IMR-90 (cell line): Measurements from ENCODE around the gene CDC6. TPM values are rescaled to one million over a fixed set of nuclear protein-coding genes. Genes with fewer than 3 reads are reported as not detected.
A peak's percentile ranks its signal among the peaks of the same experiment; 100 is the strongest.

Experiments used
- ATAC-seq: fragments of 200-7000 bp; cut with Tn5 transposase; 2 replicates; pipeline ENCODE4 v1.9.1; 2020; ENCODE audit warnings: low read depth, mild to moderate bottlenecking, moderate library complexity
- BruUV-seq: library from RNA; stranded (reverse); fragments of 400-500 nt; replicated peaks from 2 replicates; lab custom pipeline; 2021; lab: Mats Ljungman, UMichigan
- CTCF ChIA-PET: fragments of 300-600 bp; formaldehyde crosslinking; extraction: SDS; loops from one replicate; lab custom pipeline; 2021; ENCODE audit warnings: antibody characterized with exemption; lab: Yijun Ruan, JAX
- POLR2A ChIA-PET: fragments of 300-600 bp; sonication (Branson Sonifier 250); formaldehyde crosslinking; loops from one replicate; lab custom pipeline; 2022; ENCODE audit warnings: antibody characterized with exemption; ENCODE audit not compliant: unreplicated experiment; lab: Charles Lee
- DNase-seq: peaks from one replicate; pipeline ENCODE4 v3.0.0; 2013
- H2AFZ ChIP-seq: replicated peaks from 2 replicates; pipeline ENCODE3; 2013; ENCODE audit warnings: low read length, mild to moderate bottlenecking; ENCODE audit not compliant: poor library complexity
- H2AK5ac ChIP-seq: 2 replicates; pipeline ENCODE4 v1.6.1; 2013; ENCODE audit warnings: low read depth, low read length, inconsistent platforms
- H2AK9ac ChIP-seq: replicated peaks from 2 replicates; pipeline ENCODE3; 2013; ENCODE audit warnings: mild to moderate bottlenecking, low read depth, low read length, moderate library complexity; ENCODE audit not compliant: poor library complexity
- H2BK120ac ChIP-seq: 2 replicates; pipeline ENCODE4 v1.6.1; 2013; ENCODE audit warnings: low read depth, low read length, inconsistent platforms
- H2BK15ac ChIP-seq: 3 replicates; pipeline ENCODE4 v1.6.1; 2013; ENCODE audit warnings: low read depth, low read length, inconsistent platforms
- H2BK20ac ChIP-seq: 2 replicates; pipeline ENCODE4 v1.6.1; 2013; ENCODE audit warnings: low read depth, mild to moderate bottlenecking, inconsistent platforms, low read length, moderate library complexity
- H2BK5ac ChIP-seq: 2 replicates; pipeline ENCODE4 v1.6.1; 2013; ENCODE audit warnings: mild to moderate bottlenecking, low read depth, low read length, inconsistent platforms; ENCODE audit not compliant: poor library complexity, severe bottlenecking
- H3K14ac ChIP-seq: replicated peaks from 2 replicates; pipeline ENCODE4 v1.6.1; 2013; ENCODE audit warnings: low read depth, low read length, inconsistent platforms
- H3K18ac ChIP-seq: 2 replicates; pipeline ENCODE4 v1.6.1; 2013; ENCODE audit warnings: low read depth, low read length, control low read depth
- H3K23ac ChIP-seq: 2 replicates; pipeline ENCODE4 v1.6.1; 2013; ENCODE audit warnings: low read depth, low read length, inconsistent platforms
- H3K27ac ChIP-seq: 2 replicates; pipeline ENCODE4 v1.5.1; 2013; ENCODE audit warnings: mild to moderate bottlenecking, control low read depth, low read length; ENCODE audit not compliant: insufficient read depth
- H3K27me3 ChIP-seq: 2 replicates; pipeline ENCODE4 v1.6.1; 2013; ENCODE audit warnings: low read length; ENCODE audit not compliant: control insufficient read depth, insufficient read depth
- H3K36me3 ChIP-seq: 2 replicates; pipeline ENCODE4 v1.6.1; 2013; ENCODE audit warnings: low read length, mixed read lengths; ENCODE audit not compliant: control insufficient read depth, insufficient read depth
- H3K4ac ChIP-seq: 2 replicates; pipeline ENCODE4 v1.6.1; 2013; ENCODE audit warnings: low read depth, low read length, inconsistent platforms
- H3K4me1 ChIP-seq: 2 replicates; pipeline ENCODE4 v1.6.1; 2013; ENCODE audit warnings: low read length, mixed read lengths; ENCODE audit not compliant: control insufficient read depth, insufficient read depth
- H3K4me2 ChIP-seq: 2 replicates; pipeline ENCODE4 v1.6.1; 2013; ENCODE audit warnings: low read depth, mild to moderate bottlenecking, control low read depth, low read length, moderate library complexity
- H3K4me3 ChIP-seq: 2 replicates; pipeline ENCODE4 v1.5.1; 2013; ENCODE audit warnings: low read depth, mild to moderate bottlenecking, control low read depth, low read length, moderate library complexity; ENCODE audit not compliant: insufficient read depth
- H3K56ac ChIP-seq: 2 replicates; pipeline ENCODE4 v1.6.1; 2013; ENCODE audit warnings: low read length, inconsistent platforms; ENCODE audit not compliant: insufficient read depth; ENCODE audit errors: extremely low read depth
- H3K79me1 ChIP-seq, 2 experiments: 2 replicates each; pipeline ENCODE4 v1.6.1; 2013; ENCODE audit warnings: low read length in 2 of 2, inconsistent platforms in 1 of 2, low read depth in 1 of 2
- H3K9ac ChIP-seq: 2 replicates; pipeline ENCODE4 v1.6.1; 2013; ENCODE audit warnings: low read depth, low read length, control low read depth
- H3K9me1 ChIP-seq: 2 replicates; pipeline ENCODE4 v1.6.1; 2013; ENCODE audit warnings: low read length, inconsistent platforms; ENCODE audit not compliant: insufficient read depth
- H3K9me3 ChIP-seq: 2 replicates; pipeline ENCODE4 v1.6.1; 2013; ENCODE audit warnings: low read length; ENCODE audit not compliant: control insufficient read depth, insufficient read depth
- H4K20me1 ChIP-seq: 2 replicates; pipeline ENCODE4 v1.6.1; 2013; ENCODE audit warnings: low read length, inconsistent platforms; ENCODE audit not compliant: insufficient read depth
- H4K5ac ChIP-seq: 2 replicates; pipeline ENCODE4 v1.6.1; 2013; ENCODE audit warnings: mild to moderate bottlenecking, low read depth, low read length, control low read depth
- H4K8ac ChIP-seq, 2 experiments: 2 replicates each; pipeline ENCODE4 v1.6.1; 2013; ENCODE audit warnings: low read depth in 2 of 2, low read length in 2 of 2, control low read depth in 1 of 2, inconsistent platforms in 1 of 2
- H4K91ac ChIP-seq: 2 replicates; pipeline ENCODE4 v1.6.1; 2013; ENCODE audit warnings: low read depth, low read length, inconsistent platforms; ENCODE audit not compliant: insufficient read depth
- BHLHE40 ChIP-seq: fragments of 150-350 bp; IDR thresholded peaks from 2 replicates; pipeline ENCODE4 v1.6.1; 2016; ENCODE audit warnings: mild to moderate bottlenecking, low read depth, low read length
- CEBPB ChIP-seq: IDR thresholded peaks from 2 replicates; pipeline ENCODE4 v1.6.1; 2012; ENCODE audit warnings: low read depth, low read length, improper control_type of control experiment
- CTCF ChIP-seq: conservative IDR thresholded peaks from 2 replicates; pipeline ENCODE4 v1.5.1; 2012; ENCODE audit warnings: mild to moderate bottlenecking, low read depth, low read length, improper control_type of control experiment
- FOS ChIP-seq: fragments of 150-350 bp; IDR thresholded peaks from 2 replicates; pipeline ENCODE4 v1.6.1; 2016; ENCODE audit warnings: low read depth, low read length
- MAFK ChIP-seq: IDR thresholded peaks from 2 replicates; pipeline ENCODE4 v1.6.1; 2012; ENCODE audit warnings: low read depth, low read length, improper control_type of control experiment
- MAZ ChIP-seq: IDR thresholded peaks from 2 replicates; pipeline ENCODE4 v1.6.1; 2012; ENCODE audit warnings: low read depth, mild to moderate bottlenecking, low read length, improper control_type of control experiment, moderate library complexity, borderline replicate concordance
- MXI1 ChIP-seq: IDR thresholded peaks from 2 replicates; pipeline ENCODE4 v1.6.1; 2012; ENCODE audit warnings: low read depth, mild to moderate bottlenecking, low read length, moderate library complexity, borderline replicate concordance
- NFE2L2 ChIP-seq: fragments of 150-350 bp; IDR thresholded peaks from 2 replicates; pipeline ENCODE4 v1.6.1; 2016; ENCODE audit warnings: low read depth, mild to moderate bottlenecking, low read length
- POLR2A ChIP-seq: IDR thresholded peaks from 2 replicates; pipeline ENCODE4 v1.6.1; 2012; ENCODE audit warnings: mild to moderate bottlenecking, low read depth, low read length
- RCOR1 ChIP-seq: IDR thresholded peaks from 2 replicates; pipeline ENCODE4 v1.6.1; 2012; ENCODE audit warnings: mild to moderate bottlenecking, low read length, improper control_type of control experiment; ENCODE audit not compliant: insufficient replicate concordance
- RFX5 ChIP-seq: IDR thresholded peaks from 2 replicates; pipeline ENCODE4 v1.8.0; 2012; ENCODE audit warnings: low read depth, mild to moderate bottlenecking, low read length, moderate library complexity
- USF2 ChIP-seq: fragments of 150-350 bp; IDR thresholded peaks from 2 replicates; pipeline ENCODE4 v1.6.1; 2017; ENCODE audit warnings: mild to moderate bottlenecking, antibody characterized with exemption, low read length, low read depth
- WGBS, 2 experiments: methylation state at CpG; one replicate each; pipeline versions ENCODE4 v1.1.5 to v1.1.7; 2013; ENCODE audit warnings: missing lambda C conversion rate in 2 of 2; ENCODE audit not compliant: insufficient read length in 1 of 2; ENCODE audit errors: extremely low coverage in 2 of 2; 5-methylcytosine and 5-hydroxymethylcytosine counted together
- dilution Hi-C: fragments of 300-500 bp; cut with HindIII; formaldehyde crosslinking; loops from one replicate; pipeline ENCODE4 v1.14.3; 2018; ENCODE audit warnings: low sequenced_read_pairs; ENCODE audit not compliant: unreplicated experiment
- in situ Hi-C: fragments of 300-500 bp; cut with MboI; formaldehyde crosslinking; loops from 3 replicates; pipeline ENCODE4 v1.14.3; 2019; ENCODE audit warnings: low sequenced_read_pairs, inconsistent platforms, mixed read lengths
- intact Hi-C: fragments of 100-400 bp; cut with micrococcal nuclease; formaldehyde crosslinking; loops from 2 replicates; pipeline ENCODE4 v1.10.0; 2022
- polyA plus RNA-seq, 3 experiments: library from polyadenylated mRNA; depleted of rRNA; stranded (reverse); fragments of >200 nt; gene quantifications; 2 replicates each; pipeline ENCODE4 v1.2.3, GENCODE V29; 2012; ENCODE audit warnings: low replicate concordance in 1 of 3
- total RNA-seq: library from RNA; depleted of rRNA; stranded (reverse); fragments of >200 nt; gene quantifications from 2 replicates; pipeline ENCODE4 v1.2.3, GENCODE V29; 2012

Gene CDC6
- total and polyA plus RNA-seq, 2 of the 4 experiments (the other 2 are of a cell fraction) = 15.3 to 25.6 TPM

GRCh38 chr17:40315678-40316570, 28.2 kb downstream of the CDC6 start:
- dilution Hi-C loops = no loop called here
- H3K36me3 ChIP-seq = no peaks in the 10 kb centered on the region
- peak overlapping the region; percentile 77 for H3K18ac ChIP-seq
- intact Hi-C loops = no loop called here
- CTCF ChIA-PET = interaction anchor here (1.6 to 1.9 kb wide), 3 partner anchors 8 to 99 kb away, joined by 3 to 9 read pairs (median 6); no protein-coding TSS in a partner anchor
- POLR2A ChIA-PET = no interaction called here
- H3K9me3 ChIP-seq = no peaks in the 10 kb centered on the region
- H2BK20ac ChIP-seq = peak overlapping the region; percentile 81
- peaks cover 7 to 65% of the 10 kb centered on the region in 2 experiments; a peak in 3 of 4 replicates for H3K79me1 ChIP-seq
- H3K14ac ChIP-seq = peak overlapping the region; percentile 61
- no peak for ATAC-seq
- peak overlapping the region; percentile 72; the same call in 1 of the 2 replicates for H4K5ac ChIP-seq
- peaks cover 52% of the 10 kb centered on the region for H3K9me1 ChIP-seq
- peak overlapping the region; percentile 99 for H2AK5ac ChIP-seq
- TF ChIP-seq MAFK (no peak), MXI1 (no peak), BHLHE40 (no peak), POLR2A (no peak), CEBPB (no peak), NFE2L2 (no peak), CTCF (no peak), MAZ (no peak), USF2 (no peak), FOS (no peak), RCOR1 (no peak), RFX5 (no peak)
- H2BK120ac ChIP-seq = peak overlapping the region; percentile 92
- WGBS, 2 experiments = 50% methylated on average over 4 of the region's 9 CpGs; no CpG with 5 or more reads in 1 of the 2 experiments
- no peaks in the 10 kb centered on the region for H3K27me3 ChIP-seq
- H3K4me1 ChIP-seq = peaks cover 69% of the 10 kb centered on the region
- H2BK15ac ChIP-seq = peak overlapping the region; percentile 63; the same call in 2 of the 3 replicates
- H3K4ac ChIP-seq = peak overlapping the region; percentile 91
- H4K91ac ChIP-seq = peak overlapping the region; percentile 57
- peak overlapping the region; percentile 15; the same call in 1 of the 2 replicates for H3K9ac ChIP-seq
- H4K8ac ChIP-seq = peak overlapping the region; percentile 69 to 74; a peak in 3 of 4 replicates
- peak overlapping the region; percentile 81 for H3K23ac ChIP-seq
- no peak for DNase-seq
- peak overlapping the region; percentile 71 for H2AFZ ChIP-seq
- no peak overlapping the region for H3K4me3 ChIP-seq
- H3K27ac ChIP-seq = peak overlapping the region; percentile 43
- peak overlapping the region; percentile 72 for H2AK9ac ChIP-seq
- peak overlapping the region; percentile 3; the same call in 1 of the 2 replicates for H3K56ac ChIP-seq
- H3K4me2 ChIP-seq = peak overlapping the region; percentile 40; the same call in 1 of the 2 replicates
- in situ Hi-C loops = no loop called here
- no TSS peak for BruUV-seq
- H2BK5ac ChIP-seq = peak overlapping the region; percentile 68
- peaks cover 22% of the 10 kb centered on the region; the same call in 1 of the 2 replicates for H4K20me1 ChIP-seq
